Breast epithelium (tissue), 4 donors: ENCODE measurements around the gene C12orf75. TPM values are rescaled to one million over a fixed set of nuclear protein-coding genes. Genes with fewer than 3 reads are reported as not detected.

ENCODE experiments used
- DNase-seq, 2 donors: peaks; one replicate each; pipeline ENCODE4 v3.0.0-alpha.2; 2019; ENCODE audit warnings: low spot score in 2 of 2
- H3K27ac ChIP-seq, 2 donors: fragments of 200-600 bp; sonication (generic) in 1 of 2; one replicate each; pipeline ENCODE4 v1.5.1; 2016 to 2019; ENCODE audit warnings: mild to moderate bottlenecking in 1 of 2
- H3K27me3 ChIP-seq, 2 donors: fragments of 200-600 bp; sonication (generic) in 1 of 2; one replicate each; pipeline versions ENCODE4 v1.5.1 to v1.6.0; 2017 to 2019; ENCODE audit warnings: control low read depth in 1 of 2, mild to moderate bottlenecking in 1 of 2
- H3K36me3 ChIP-seq: fragments of 200-600 bp; one replicate; pipeline ENCODE4 v1.5.1; 2019
- H3K4me1 ChIP-seq, 2 donors: fragments of 200-600 bp; sonication (generic); one replicate each; pipeline ENCODE4 v1.5.1; 2016 to 2019; ENCODE audit warnings: control low read depth in 1 of 2
- H3K4me3 ChIP-seq, 3 donors: fragments of 200-600 bp; sonication (generic); 1 replicate in 2 of 3; 2 replicates in 1 of 3; pipeline ENCODE4 v1.5.1; 2016 to 2019; ENCODE audit warnings: mild to moderate bottlenecking in 3 of 3, moderate library complexity in 2 of 3
- H3K9me3 ChIP-seq, 2 donors: fragments of 200-600 bp; sonication (generic) in 1 of 2; one replicate each; pipeline ENCODE4 v1.5.1; 2016 to 2019; ENCODE audit warnings: control low read depth in 1 of 2
- CTCF ChIP-seq, 3 donors: fragments of 450-650 bp; IDR thresholded peaks; one replicate each; pipeline ENCODE4 v1.5.1; 2016 to 2017; ENCODE audit warnings: antibody characterized with exemption in 3 of 3, mild to moderate bottlenecking in 3 of 3, moderate library complexity in 3 of 3
- POLR2A ChIP-seq: fragments of 450-650 bp; IDR thresholded peaks from one replicate; pipeline ENCODE4 v1.6.1; 2016; ENCODE audit warnings: antibody characterized with exemption, mild to moderate bottlenecking, moderate library complexity
- POLR2AphosphoS5 ChIP-seq, 3 donors: sonication (generic); formaldehyde crosslinking; IDR thresholded peaks; one replicate each; pipeline ENCODE4 v1.6.1; 2017; ENCODE audit warnings: antibody characterized with exemption in 3 of 3
- intact Hi-C: fragments of 100-400 bp; cut with DNase I; formaldehyde crosslinking; loops from one replicate; pipeline ENCODE4 v1.15.1; 2023; ENCODE audit warnings: low total_unique reads
- total RNA-seq, 3 donors: library from RNA; depleted of rRNA; stranded (reverse); fragments of >200 nt; gene quantifications; one replicate each; pipeline ENCODE4 v1.1.0, GENCODE V29; 2016

C12orf75 gene
- total RNA-seq, 3 donors from 2014 or later, result 2.4 to 20.9 (median 20.0) TPM

GRCh38 chr12:105384916-105385535, 54.5 kb downstream of the C12orf75 start:
- Histone ChIP-seq H3K27ac (no peak overlapping the region), H3K36me3 (no peaks in the 10 kb centered on the region), H3K4me1 (no peaks in the 10 kb centered on the region), H3K4me3 (no peak overlapping the region), H3K9me3 (no peaks in the 10 kb centered on the region), H3K27me3 (no peaks in the 10 kb centered on the region)
- DNase-seq, result no peak
- TF ChIP-seq POLR2A, result no peak
- TF ChIP-seq CTCF (IDR thresholded peaks at IDR 0.05), result no peak
- no peak for TF ChIP-seq POLR2AphosphoS5 (IDR thresholded peaks at IDR 0.05)
- intact Hi-C loops, result loop anchor here (10.0 kb wide), 1 partner anchor 1000 kb away; no protein-coding TSS in a partner anchor

GRCh38 chr12:105386431-105386830, 55.9 kb downstream of the C12orf75 start:
- Histone ChIP-seq H3K4me3 (no peak overlapping the region), H3K9me3 (no peaks in the 10 kb centered on the region), H3K36me3 (no peaks in the 10 kb centered on the region), H3K27me3 (no peaks in the 10 kb centered on the region), H3K27ac (no peak overlapping the region), H3K4me1 (no peaks in the 10 kb centered on the region)
- TF ChIP-seq CTCF (IDR thresholded peaks at IDR 0.05), result no peak
- no peak for TF ChIP-seq POLR2A
- intact Hi-C loops, result loop anchor here (10.0 kb wide), 1 partner anchor 1002 kb away; no protein-coding TSS in a partner anchor
- no peak for DNase-seq

- TF ChIP-seq POLR2A, result no peak
- no peak for TF ChIP-seq POLR2AphosphoS5 (IDR thresholded peaks at IDR 0.05)
- no peak for TF ChIP-seq CTCF (IDR thresholded peaks at IDR 0.05)
Observed at GRCh38 chr12:105391231-105391630, 60.7 kb downstream of the C12orf75 start.

GRCh38 chr12:105393587-105393986, 63.1 kb downstream of the C12orf75 start:
- no peaks in the 10 kb centered on the region for H3K36me3 ChIP-seq
- H3K4me3 ChIP-seq, result no peak overlapping the region
- no peak for TF ChIP-seq POLR2AphosphoS5 (IDR thresholded peaks at IDR 0.05)
- no peak for TF ChIP-seq POLR2A
- no peak for TF ChIP-seq CTCF (IDR thresholded peaks at IDR 0.05)
- H3K27ac ChIP-seq, result no peak overlapping the region
- no peaks in the 10 kb centered on the region for H3K9me3 ChIP-seq
- intact Hi-C loops, result no loop called here
- H3K27me3 ChIP-seq, result no peaks in the 10 kb centered on the region
- no peaks in the 10 kb centered on the region for H3K4me1 ChIP-seq
- no peak for DNase-seq

More at GRCh38 chr12:105391231-105391630, 60.7 kb downstream of the C12orf75 start:
- Histone ChIP-seq H3K4me3 (no peak overlapping the region), H3K27me3 (no peaks in the 10 kb centered on the region), H3K36me3 (no peaks in the 10 kb centered on the region), H3K27ac (no peak overlapping the region), H3K9me3 (no peaks in the 10 kb centered on the region), H3K4me1 (no peaks in the 10 kb centered on the region)
- intact Hi-C loops, result no loop called here
- DNase-seq, result no peak

GRCh38 chr12:105396024-105396423, 65.5 kb downstream of the C12orf75 start:
- TF ChIP-seq POLR2A, result no peak
- Histone ChIP-seq H3K27ac (no peak overlapping the region), H3K9me3 (no peaks in the 10 kb centered on the region), H3K4me1 (no peaks in the 10 kb centered on the region), H3K27me3 (no peaks in the 10 kb centered on the region), H3K4me3 (no peak overlapping the region), H3K36me3 (no peaks in the 10 kb centered on the region)
- no peak for DNase-seq
- intact Hi-C loops, result no loop called here
